Muscle of leg (tissue), 11 donors: ENCODE data around the gene GTF3C5. TPM values are rescaled to one million over a fixed set of nuclear protein-coding genes. Genes with fewer than 3 reads are reported as not detected.

Experiments
- DNase-seq: peaks from one replicate; pipeline ENCODE4 v3.0.0; 2013
- H3K27ac ChIP-seq: one replicate; pipeline ENCODE4 v1.5.1; 2013; ENCODE audit warnings: mild to moderate bottlenecking, low read length, control low read depth
- H3K27me3 ChIP-seq: one replicate; pipeline ENCODE4 v1.6.1; 2013; ENCODE audit warnings: low read length; ENCODE audit not compliant: control insufficient read depth, insufficient read depth
- H3K36me3 ChIP-seq: one replicate; pipeline ENCODE4 v1.6.1; 2013; ENCODE audit warnings: low read length; ENCODE audit not compliant: control insufficient read depth, insufficient read depth
- H3K4me1 ChIP-seq: one replicate; pipeline ENCODE4 v1.6.1; 2013; ENCODE audit warnings: low read length; ENCODE audit not compliant: control insufficient read depth, insufficient read depth
- H3K4me3 ChIP-seq: one replicate; pipeline ENCODE4 v1.5.1; 2013; ENCODE audit warnings: low read length, control low read depth
- H3K9me3 ChIP-seq: replicated peaks from 2 replicates; pipeline ENCODE4 v1.6.1; 2013; ENCODE audit warnings: low read depth, low read length; ENCODE audit not compliant: control insufficient read depth
- WGBS: methylation state at CpG from one replicate; pipeline ENCODE4 v1.1.5; 2013; ENCODE audit warnings: missing lambda C conversion rate; ENCODE audit not compliant: insufficient coverage; 5-methylcytosine and 5-hydroxymethylcytosine counted together
- polyA plus RNA-seq, 8 donors: library from polyadenylated mRNA; unstranded; fragments of 120-200 nt; gene quantifications; one replicate each; pipeline versions ENCODE4 v1.2.1 to v1.2.3, GENCODE V29; 2013; ENCODE audit warnings: inconsistent platforms in 1 of 8, low replicate concordance in 1 of 8; ENCODE audit not compliant: insufficient read length in 8 of 8, insufficient read depth in 1 of 8
- total RNA-seq: library from RNA; stranded (reverse); fragments of 120-200 nt; gene quantifications from one replicate; pipeline ENCODE4 v1.2.4, GENCODE V29; 2013

The GTF3C5 gene
- total and polyA plus RNA-seq, 9 donors = 44.6 to 55.1 (median 48.1) TPM

GRCh38 chr9:133098871-133099270 is 68.1 kb downstream of the GTF3C5 start:
- peaks cover 24% of the 10 kb centered on the region for H3K9me3 ChIP-seq
- H3K36me3 ChIP-seq = peaks cover 71% of the 10 kb centered on the region
- 98% methylated on average over 5 of the region's 5 CpGs for WGBS
- H3K27ac ChIP-seq = no peak overlapping the region
- DNase-seq = no peak
- H3K27me3 ChIP-seq = no peaks in the 10 kb centered on the region
- peaks cover 3% of the 10 kb centered on the region for H3K4me1 ChIP-seq
- no peak overlapping the region for H3K4me3 ChIP-seq

- no peak for DNase-seq
- no peaks in the 10 kb centered on the region for H3K27me3 ChIP-seq
- WGBS = 92% methylated on average over 10 of the region's 12 CpGs
- H3K36me3 ChIP-seq = peaks cover 81% of the 10 kb centered on the region
- H3K27ac ChIP-seq = no peak overlapping the region
- no peak overlapping the region for H3K4me3 ChIP-seq
- peaks cover 21% of the 10 kb centered on the region for H3K9me3 ChIP-seq
- peaks cover 3% of the 10 kb centered on the region for H3K4me1 ChIP-seq
These were observed 69.1 kb downstream of the GTF3C5 start for GRCh38 chr9:133099726-133100505.

DNA sequence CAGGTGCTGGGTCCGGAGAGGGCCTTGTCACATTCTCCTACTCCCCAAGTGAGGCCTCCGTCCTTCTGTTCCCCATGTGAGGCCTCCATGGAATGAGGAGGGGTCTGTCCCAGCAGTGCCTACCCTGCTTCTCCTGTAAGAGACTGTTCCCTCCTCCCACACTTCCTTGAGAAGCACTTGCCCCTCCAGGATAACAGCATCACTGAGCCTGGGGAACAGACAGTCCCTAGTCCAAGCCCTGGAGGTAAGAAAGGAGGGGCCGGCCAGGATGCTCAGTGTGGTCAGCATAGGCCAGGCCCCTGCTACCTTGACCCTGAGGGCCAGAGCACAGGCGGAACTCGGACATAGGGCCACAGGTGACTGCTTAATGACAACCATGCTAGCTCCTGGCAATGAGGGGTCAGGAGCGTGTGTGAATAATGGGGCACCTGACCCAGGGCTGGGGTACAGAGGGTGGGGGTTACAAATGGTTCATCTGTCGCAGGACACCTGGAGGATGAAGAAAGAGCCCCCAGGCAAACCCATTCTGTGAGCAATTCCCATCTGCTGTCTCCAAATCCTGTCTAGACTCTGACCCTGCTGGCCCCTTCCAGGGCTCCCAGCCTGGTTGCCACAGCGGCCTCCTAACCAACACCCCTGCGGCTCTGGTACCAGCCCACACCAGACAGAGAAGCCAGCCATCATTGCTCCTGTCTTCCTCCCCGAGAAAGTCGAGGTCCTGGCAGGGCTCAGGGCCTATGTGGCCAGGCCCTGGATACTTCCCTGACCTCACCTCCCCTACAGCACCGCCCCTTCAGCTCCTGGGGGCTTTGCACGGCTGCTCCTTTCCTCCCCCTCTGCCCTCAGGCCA is 69.9 kb downstream of the GTF3C5 start:
- H3K9me3 ChIP-seq = peaks cover 17% of the 10 kb centered on the region
- H3K4me3 ChIP-seq = no peak overlapping the region
- WGBS = 87% methylated on average over 10 of the region's 13 CpGs
- H3K36me3 ChIP-seq = peaks cover 87% of the 10 kb centered on the region
- no peak overlapping the region for H3K27ac ChIP-seq
- no peaks in the 10 kb centered on the region for H3K27me3 ChIP-seq
- no peak for DNase-seq
- peaks cover 3% of the 10 kb centered on the region for H3K4me1 ChIP-seq

GRCh38 chr9:133101356-133102189 is 70.8 kb downstream of the GTF3C5 start:
- H3K27ac ChIP-seq = no peak overlapping the region
- peaks cover 10% of the 10 kb centered on the region for H3K9me3 ChIP-seq
- peaks cover 3% of the 10 kb centered on the region for H3K4me1 ChIP-seq
- no peaks in the 10 kb centered on the region for H3K27me3 ChIP-seq
- H3K36me3 ChIP-seq = peaks cover 94% of the 10 kb centered on the region
- DNase-seq = no peak
- H3K4me3 ChIP-seq = no peak overlapping the region
- 93% methylated on average over 22 of the region's 32 CpGs for WGBS

GRCh38 chr9:133102190-133103021 is 71.6 kb downstream of the GTF3C5 start:
- Histone ChIP-seq H3K36me3 (peaks cover 94% of the 10 kb centered on the region), H3K27ac (no peak overlapping the region), H3K4me3 (no peak overlapping the region), H3K9me3 (peaks cover 3% of the 10 kb centered on the region), H3K27me3 (no peaks in the 10 kb centered on the region), H3K4me1 (peaks cover 3% of the 10 kb centered on the region)
- 92% methylated on average over 16 of the region's 21 CpGs for whole genome bisulfite sequencing
- DNase-seq = no peak

GRCh38 chr9:133103183-133103986 is 72.6 kb downstream of the GTF3C5 start:
- H3K9me3 ChIP-seq = no peaks in the 10 kb centered on the region
- H3K27ac ChIP-seq = no peak overlapping the region
- no peak overlapping the region for H3K4me3 ChIP-seq
- no peaks in the 10 kb centered on the region for H3K27me3 ChIP-seq
- no peak for DNase-seq
- peaks cover 3% of the 10 kb centered on the region for H3K4me1 ChIP-seq
- 56% methylated on average over 11 of the region's 14 CpGs for WGBS
- peaks cover 95% of the 10 kb centered on the region for H3K36me3 ChIP-seq

- Histone ChIP-seq H3K27ac (no peak overlapping the region), H3K36me3 (peaks cover 95% of the 10 kb centered on the region), H3K4me3 (no peak overlapping the region), H3K4me1 (peaks cover 3% of the 10 kb centered on the region), H3K9me3 (no peaks in the 10 kb centered on the region), H3K27me3 (no peaks in the 10 kb centered on the region)
- no peak for DNase-seq
- WGBS = 86% methylated on average over 6 of the region's 12 CpGs
These were observed 73.2 kb downstream of the GTF3C5 start for GRCh38 chr9:133103987-133104505.

DNA sequence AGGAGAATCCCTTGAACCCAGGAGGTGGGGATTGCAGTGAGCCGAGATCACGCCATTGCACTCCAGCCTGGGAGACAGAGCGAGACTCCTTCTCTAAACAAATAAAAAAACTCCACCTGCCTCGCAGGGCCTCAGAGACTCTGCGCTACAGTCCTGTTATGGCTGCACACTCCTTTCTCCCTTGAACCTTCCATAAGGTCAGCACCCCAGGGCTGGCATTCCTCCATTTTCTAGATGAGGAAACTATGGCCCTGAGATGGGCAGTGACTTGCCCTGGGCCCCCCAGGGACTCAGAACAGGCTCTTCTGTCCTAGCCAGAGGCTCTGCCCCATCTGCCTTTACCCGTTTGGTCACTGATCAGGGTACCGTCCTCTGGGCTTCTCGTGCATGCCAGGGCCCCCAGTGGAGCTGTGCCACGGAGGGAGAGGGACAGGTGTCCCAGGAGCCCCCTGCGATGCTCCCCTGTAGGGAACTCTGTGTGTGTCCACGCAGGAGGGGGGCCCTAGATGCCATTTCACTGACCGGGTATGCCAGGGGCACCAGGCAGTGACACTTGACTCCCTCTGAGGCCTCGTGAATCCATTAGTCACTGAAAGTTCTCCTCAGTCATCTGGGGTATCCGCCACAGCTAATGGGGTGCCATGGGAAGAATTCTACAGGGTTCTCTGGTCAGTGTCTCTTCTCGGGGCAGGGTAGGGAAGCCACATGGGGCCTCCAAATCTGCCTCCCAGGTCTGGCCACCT is 74.1 kb downstream of the GTF3C5 start:
- DNase-seq = no peak
- peaks cover 96% of the 10 kb centered on the region for H3K36me3 ChIP-seq
- no peak overlapping the region for H3K27ac ChIP-seq
- 80% methylated on average over 12 of the region's 15 CpGs for WGBS
- H3K27me3 ChIP-seq = no peaks in the 10 kb centered on the region
- no peaks in the 10 kb centered on the region for H3K9me3 ChIP-seq
- no peak overlapping the region for H3K4me3 ChIP-seq
- peaks cover 2% of the 10 kb centered on the region for H3K4me1 ChIP-seq
